Neutrophil (primary cell): ENCODE data around the gene CLDN18.

Experiments
- H3K27ac ChIP-seq: fragments of 200-600 bp; sonication (generic); 2 replicates; pipeline ENCODE4 v1.5.1; 2016; ENCODE audit warnings: mild to moderate bottlenecking, moderate library complexity
- H3K27me3 ChIP-seq: fragments of 200-600 bp; sonication (generic); 2 replicates; pipeline ENCODE4 v1.6.0; 2016; ENCODE audit warnings: mild to moderate bottlenecking
- H3K36me3 ChIP-seq: fragments of 200-600 bp; sonication (generic); 2 replicates; pipeline ENCODE4 v1.5.1; 2017
- H3K4me1 ChIP-seq, 2 experiments: fragments of 200-600 bp in 1 of 2; sonication (generic) in 1 of 2; 1 replicate in 1 of 2; 2 replicates in 1 of 2; pipeline versions ENCODE4 v1.5.1 to v1.6.1; 2013 to 2016; ENCODE audit warnings: low read depth in 1 of 2, low read length in 1 of 2, mild to moderate bottlenecking in 1 of 2, moderate library complexity in 1 of 2; ENCODE audit not compliant: control insufficient read depth in 1 of 2, insufficient read depth in 1 of 2
- H3K4me3 ChIP-seq, 2 experiments: fragments of 200-600 bp in 1 of 2; sonication (generic) in 1 of 2; 1 replicate in 1 of 2; 2 replicates in 1 of 2; pipeline ENCODE4 v1.5.1; 2013 to 2016; ENCODE audit warnings: low read depth in 1 of 2, low read length in 1 of 2, mild to moderate bottlenecking in 1 of 2, moderate library complexity in 1 of 2
- H3K9me3 ChIP-seq: fragments of 200-600 bp; sonication (generic); 2 replicates; pipeline ENCODE4 v1.5.1; 2016
- CTCF ChIP-seq: fragments of 200-600 bp; sonication (generic); IDR thresholded peaks from 2 replicates; pipeline ENCODE4 v1.5.1; 2016; ENCODE audit warnings: antibody characterized with exemption

The CLDN18 gene

GRCh38 chr3:137978328-137978727 lies 31.6 kb upstream of the CLDN18 start:
- Histone ChIP-seq H3K4me3 (no peak overlapping the region), H3K9me3 (no peaks in the 10 kb centered on the region), H3K27me3 (peaks cover 18% of the 10 kb centered on the region), H3K27ac (no peak overlapping the region), H3K4me1 (no peaks in the 10 kb centered on the region), H3K36me3 (no peaks in the 10 kb centered on the region)
- TF ChIP-seq CTCF, result no peak

- TF ChIP-seq CTCF, result no peak
- no peaks in the 10 kb centered on the region for H3K9me3 ChIP-seq
- H3K4me3 ChIP-seq, result no peak overlapping the region
- no peaks in the 10 kb centered on the region for H3K4me1 ChIP-seq
- no peak overlapping the region for H3K27ac ChIP-seq
- H3K36me3 ChIP-seq, result no peaks in the 10 kb centered on the region
- H3K27me3 ChIP-seq, result peaks cover 9% of the 10 kb centered on the region
Observed at GRCh38 chr3:137987723-137988122, 22.2 kb upstream of the CLDN18 start.

GRCh38 chr3:137988152-137988551 lies 21.8 kb upstream of the CLDN18 start:
- no peak for TF ChIP-seq CTCF
- no peaks in the 10 kb centered on the region for H3K36me3 ChIP-seq
- H3K9me3 ChIP-seq, result no peaks in the 10 kb centered on the region
- H3K4me1 ChIP-seq, result no peaks in the 10 kb centered on the region
- peaks cover 9% of the 10 kb centered on the region for H3K27me3 ChIP-seq
- no peak overlapping the region for H3K27ac ChIP-seq
- no peak overlapping the region for H3K4me3 ChIP-seq

- no peaks in the 10 kb centered on the region for H3K4me1 ChIP-seq
- no peaks in the 10 kb centered on the region for H3K36me3 ChIP-seq
- no peak overlapping the region for H3K27ac ChIP-seq
- no peaks in the 10 kb centered on the region for H3K9me3 ChIP-seq
- TF ChIP-seq CTCF, result no peak
- H3K4me3 ChIP-seq, result no peak overlapping the region
- H3K27me3 ChIP-seq, result peaks cover 9% of the 10 kb centered on the region
Observed at GRCh38 chr3:137988982-137989381, 21.0 kb upstream of the CLDN18 start.

GRCh38 chr3:137990427-137990826 lies 19.5 kb upstream of the CLDN18 start:
- H3K36me3 ChIP-seq, result no peaks in the 10 kb centered on the region
- no peaks in the 10 kb centered on the region for H3K4me1 ChIP-seq
- H3K27me3 ChIP-seq, result peaks cover 9% of the 10 kb centered on the region
- H3K9me3 ChIP-seq, result no peaks in the 10 kb centered on the region
- H3K4me3 ChIP-seq, result no peak overlapping the region
- H3K27ac ChIP-seq, result no peak overlapping the region
- TF ChIP-seq CTCF, result no peak

- no peak overlapping the region for H3K27ac ChIP-seq
- H3K27me3 ChIP-seq, result peaks cover 9% of the 10 kb centered on the region
- no peak overlapping the region for H3K4me3 ChIP-seq
- TF ChIP-seq CTCF, result no peak
- H3K9me3 ChIP-seq, result no peaks in the 10 kb centered on the region
- H3K36me3 ChIP-seq, result no peaks in the 10 kb centered on the region
- H3K4me1 ChIP-seq, result no peaks in the 10 kb centered on the region
Observed at GRCh38 chr3:137992592-137992991, 17.4 kb upstream of the CLDN18 start.
